GM12878 (cell line): ENCODE measurements around the gene THAP3. TPM values are rescaled to one million over a fixed set of nuclear protein-coding genes. Genes with fewer than 3 reads are reported as not detected.

ENCODE experiments used
- ATAC-seq: fragments of 200-7000 bp; cut with Tn5 transposase; 3 replicates; pipeline ENCODE4 v1.9.1; 2020; ENCODE audit warnings: mild to moderate bottlenecking, moderate library complexity
- BruUV-seq: library from RNA; stranded (reverse); fragments of 400-500 nt; replicated peaks from 2 replicates; lab custom pipeline; 2021; lab: Mats Ljungman, UMichigan
- CTCF ChIA-PET: fragments of 300-600 bp; sonication (Branson Sonifier 250); formaldehyde crosslinking; extraction: SDS; loops from one replicate; lab custom pipeline; 2021; ENCODE audit warnings: inconsistent platforms; lab: Yijun Ruan, JAX
- POLR2A ChIA-PET: fragments of 350-600 bp; formaldehyde crosslinking; extraction: SDS; loops from one replicate; lab custom pipeline; 2021; ENCODE audit warnings: inconsistent platforms; lab: Charles Lee
- RAD21 ChIA-PET: fragments of 300-600 bp; sonication (Branson Sonifier 250); formaldehyde crosslinking; loops from one replicate; lab custom pipeline; 2023; ENCODE audit warnings: antibody characterized with exemption; ENCODE audit not compliant: unreplicated experiment; lab: Charles Lee
- SMC1A ChIA-PET: fragments of 300-600 bp; sonication (Branson Sonifier 250); formaldehyde crosslinking; loops from one replicate; lab custom pipeline; 2023; ENCODE audit not compliant: unreplicated experiment, uncharacterized antibody; lab: Charles Lee
- DNase-seq: peaks from one replicate; pipeline ENCODE4 v3.0.0-alpha.2; 2011; ENCODE audit warnings: low read depth, low spot score
- FAIRE-seq: peaks from 3 replicates; lab custom pipeline; 2011; peaks lifted over from hg19 to GRCh38; lab: Jason Lieb, UNC
- H2AFZ ChIP-seq: 2 replicates; pipeline ENCODE4 v1.6.0; 2011; ENCODE audit warnings: low read depth, low read length, control low read depth; ENCODE audit not compliant: control insufficient read depth
- H3K27ac ChIP-seq: 2 replicates; pipeline ENCODE4 v1.5.1; 2011; ENCODE audit warnings: control low read depth; ENCODE audit not compliant: control insufficient read depth, insufficient read depth
- H3K27me3 ChIP-seq, 2 experiments: replicated peaks in 1 of 2; 2 replicates each; pipeline versions ENCODE4 v1.6.0 to v1.6.1; 2011; ENCODE audit warnings: low read length in 1 of 2; ENCODE audit not compliant: control insufficient read depth in 2 of 2, insufficient read depth in 2 of 2
- H3K36me3 ChIP-seq, 2 experiments: 2 replicates each; pipeline ENCODE4 v1.5.1; 2011; ENCODE audit warnings: low read length in 1 of 2; ENCODE audit not compliant: control insufficient read depth in 2 of 2, insufficient read depth in 2 of 2
- H3K4me1 ChIP-seq: 2 replicates; pipeline ENCODE4 v1.6.1; 2011; ENCODE audit warnings: mild to moderate bottlenecking, low read length, moderate library complexity, mixed read lengths; ENCODE audit not compliant: control insufficient read depth, insufficient read depth
- H3K4me2 ChIP-seq: 2 replicates; pipeline ENCODE4 v1.6.0; 2011; ENCODE audit warnings: control low read depth; ENCODE audit not compliant: control insufficient read depth, insufficient read depth
- H3K4me3 ChIP-seq: fragments of 200-600 bp; sonication (generic); 2 replicates; pipeline ENCODE4 v1.5.1; 2016
- H3K79me2 ChIP-seq: 2 replicates; pipeline ENCODE4 v1.6.0; 2011; ENCODE audit warnings: low read length; ENCODE audit not compliant: control insufficient read depth, insufficient read depth
- H3K9ac ChIP-seq: 2 replicates; pipeline ENCODE4 v1.8.0; 2011; ENCODE audit warnings: low read length, control low read depth, mixed read lengths; ENCODE audit not compliant: control insufficient read depth, insufficient read depth
- H3K9me3 ChIP-seq: replicated peaks from 3 replicates; pipeline ENCODE4 v1.5.1; 2011; ENCODE audit warnings: mild to moderate bottlenecking, low read length; ENCODE audit not compliant: control insufficient read depth, insufficient read depth
- H4K20me1 ChIP-seq: 2 replicates; pipeline ENCODE4 v1.6.0; 2011; ENCODE audit not compliant: control insufficient read depth, insufficient read depth
- CUX1 ChIP-seq: IDR thresholded peaks from 2 replicates; pipeline ENCODE4 v1.6.1; 2012; ENCODE audit warnings: improper control_type of control experiment, low read depth, low read length; ENCODE audit not compliant: insufficient replicate concordance
- GABPA ChIP-seq: IDR thresholded peaks from 2 replicates; pipeline ENCODE4 v1.6.1; 2014; ENCODE audit warnings: antibody characterized with exemption, low read depth, mild to moderate bottlenecking, inconsistent platforms
- KDM1A ChIP-seq: fragments of 200-600 bp; sonication (generic); IDR thresholded peaks from 2 replicates; pipeline ENCODE4 v1.6.1; 2016; ENCODE audit warnings: borderline replicate concordance
- LARP7 ChIP-seq: fragments of 450-650 bp; IDR thresholded peaks from 2 replicates; pipeline ENCODE4 v1.6.1; 2017; ENCODE audit warnings: mild to moderate bottlenecking
- MAX ChIP-seq: IDR thresholded peaks from 2 replicates; pipeline ENCODE4 v1.6.1; 2012; ENCODE audit warnings: low read depth, low read length, improper control_type of control experiment
- NFXL1 ChIP-seq: fragments of 450-650 bp; IDR thresholded peaks from 2 replicates; pipeline ENCODE4 v1.6.1; 2017; ENCODE audit warnings: antibody characterized with exemption, mild to moderate bottlenecking, borderline replicate concordance
- NR2F1 ChIP-seq: fragments of 450-650 bp; conservative IDR thresholded peaks from 2 replicates; pipeline ENCODE4 v1.6.1; 2017; ENCODE audit warnings: mild to moderate bottlenecking
- POU2F2 ChIP-seq: IDR thresholded peaks from 3 replicates; pipeline ENCODE4 v1.6.1; 2011; ENCODE audit warnings: low read depth, mild to moderate bottlenecking, low read length, borderline replicate concordance
- RB1 ChIP-seq: fragments of 450-650 bp; formaldehyde crosslinking; IDR thresholded peaks from 2 replicates; pipeline ENCODE4 v1.6.1; 2017; ENCODE audit warnings: mild to moderate bottlenecking, borderline replicate concordance
- RELA ChIP-seq: fragments of 450-650 bp; IDR thresholded peaks from 2 replicates; pipeline ENCODE4 v1.8.0; 2014; ENCODE audit warnings: borderline replicate concordance; ENCODE audit not compliant: partially characterized antibody
- SP1 ChIP-seq: IDR thresholded peaks from one replicate; pipeline ENCODE4 v1.6.1; 2011; ENCODE audit warnings: low read depth, low read length
- TCF12 ChIP-seq: IDR thresholded peaks from 2 replicates; pipeline ENCODE4 v1.6.1; 2011; ENCODE audit warnings: low read depth, mild to moderate bottlenecking, low read length
- WGBS: methylation state at CpG from one replicate; pipeline ENCODE4 v1.1.6; 2016; ENCODE audit warnings: low lambda C conversion rate; ENCODE audit not compliant: insufficient replicate concordance, insufficient coverage; ENCODE audit errors: missing lambda C conversion rate; 5-methylcytosine and 5-hydroxymethylcytosine counted together
- in situ Hi-C: fragments of 300-500 bp; cut with MboI; formaldehyde crosslinking; loops from 9 replicates; pipeline ENCODE4 v1.14.3; 2018; ENCODE audit warnings: mixed read lengths
- intact Hi-C: fragments of 100-400 bp; cut with micrococcal nuclease; formaldehyde crosslinking; loops from one replicate; pipeline ENCODE4 v1.14.2; 2022; ENCODE audit not compliant: unreplicated experiment
- polyA plus RNA-seq, 11 experiments: library from polyadenylated mRNA; depleted of rRNA in 4 of 11; unstranded in 6 of 11; stranded (reverse) in 5 of 11; fragments of >200 nt; fragmentation: Nextera tagmentation in 4 of 11; fragmentation: Illumina TruSeq in 1 of 11; extraction: Ambion mirVana in 4 of 11; extraction: Trizol in 1 of 11; gene quantifications; 1 replicate in 1 of 11; 2 replicates in 10 of 11; pipeline versions ENCODE4 v1.2.1 to v1.2.3, GENCODE V29; 2011 to 2016; ENCODE audit warnings: inconsistent platforms in 2 of 11, missing spikeins in 2 of 11, low read depth in 1 of 11
- total RNA-seq, 4 experiments: library from RNA; depleted of rRNA in 3 of 4; stranded (reverse); fragments of >200 nt in 3 of 4; fragmentation: Illumina TruSeq in 1 of 4; extraction: Trizol in 1 of 4; gene quantifications; 2 replicates each; pipeline versions ENCODE4 v1.2.1 to v1.2.3, GENCODE V29; 2013 to 2021

Gene THAP3
- total and polyA plus RNA-seq, 10 of the 15 experiments (the other 5 are each of a cell fraction or from before 2014, with no cell fraction given) = 1.5 to 19.5 (median 11.9) TPM

GRCh38 chr1:6619045-6619444 lies 5.6 kb upstream of the THAP3 start:
- ChIA-PET SMC1A (no interaction called here), POLR2A (interaction anchor here (1.0 kb wide), 1 partner anchor 106 kb away, joined by 3 read pairs; no protein-coding TSS in a partner anchor), CTCF (no interaction called here), RAD21 (no interaction called here)
- WGBS = 100% methylated on average over 4 of the region's 4 CpGs
- no TSS peak for BruUV-seq
- TF ChIP-seq LARP7 (no peak), NR2F1 (no peak), SP1 (no peak), NFXL1 (no peak), KDM1A (no peak), RB1 (no peak), RELA (no peak), CUX1 (no peak), MAX (no peak), TCF12 (no peak), GABPA (no peak), POU2F2 (no peak)
- intact Hi-C loops = loop anchor here (10.0 kb wide), 1 partner anchor 166 kb away; the partner anchor contains the start of gene CAMTA1
- H3K4me3 ChIP-seq = no peak overlapping the region
- in situ Hi-C loops = no loop called here
- no peak for DNase-seq
- no peak overlapping the region for H3K27ac ChIP-seq
- H3K79me2 ChIP-seq = peaks cover 18% of the 10 kb centered on the region
- no peaks in the 10 kb centered on the region for H4K20me1 ChIP-seq
- H3K4me2 ChIP-seq = no peak overlapping the region
- no peak overlapping the region for H2AFZ ChIP-seq
- no peak for ATAC-seq
- H3K27me3 ChIP-seq = no peaks in the 10 kb centered on the region
- H3K36me3 ChIP-seq = peaks cover 9 to 19% of the 10 kb centered on the region in 2 experiments; a peak in 3 of 4 replicates
- no peak for FAIRE-seq
- no peak overlapping the region for H3K9ac ChIP-seq
- no peaks in the 10 kb centered on the region for H3K9me3 ChIP-seq
- H3K4me1 ChIP-seq = no peaks in the 10 kb centered on the region
